Ishikawa (cell line): ENCODE data around the gene TRIB2.
A peak's percentile ranks its signal among the peaks of the same experiment; 100 is the strongest.

Source experiments
- CEBPB ChIP-seq: IDR thresholded peaks from 2 replicates; pipeline ENCODE4 v1.6.1; 2012
- CREB1 ChIP-seq: IDR thresholded peaks from 2 replicates; pipeline ENCODE4 v1.6.1; 2012; ENCODE audit warnings: low read depth
- EGR1 ChIP-seq: IDR thresholded peaks from 2 replicates; pipeline ENCODE4 v1.6.1; 2012
- EP300 ChIP-seq: IDR thresholded peaks from 2 replicates; pipeline ENCODE4 v1.6.1; 2012; ENCODE audit warnings: borderline replicate concordance
- FOXM1 ChIP-seq: IDR thresholded peaks from 2 replicates; pipeline ENCODE4 v1.6.1; 2012; ENCODE audit warnings: low read depth, borderline replicate concordance
- NFIC ChIP-seq: IDR thresholded peaks from 2 replicates; pipeline ENCODE4 v1.6.1; 2012
- RAD21 ChIP-seq: IDR thresholded peaks from 2 replicates; pipeline ENCODE4 v1.6.1; 2012; ENCODE audit warnings: low read depth
- TAF1 ChIP-seq: IDR thresholded peaks from 2 replicates; pipeline ENCODE4 v1.6.1; 2012; ENCODE audit warnings: low read depth, mild to moderate bottlenecking
- TCF12 ChIP-seq: IDR thresholded peaks from 2 replicates; pipeline ENCODE4 v1.6.1; 2012; ENCODE audit warnings: low read depth
- TEAD4 ChIP-seq: IDR thresholded peaks from 2 replicates; pipeline ENCODE4 v1.6.1; 2012
- YY1 ChIP-seq: IDR thresholded peaks from 2 replicates; pipeline ENCODE4 v1.6.1; 2012; ENCODE audit warnings: low read depth
- ZBTB7A ChIP-seq: IDR thresholded peaks from 2 replicates; pipeline ENCODE4 v1.6.1; 2012; ENCODE audit warnings: low read depth
- TF ChIP-seq, protein P1 (sequence below): IDR thresholded peaks from 2 replicates; pipeline ENCODE4 v1.6.1; 2012
- TF ChIP-seq, protein P2 (sequence below): IDR thresholded peaks from 2 replicates; pipeline ENCODE4 v1.6.1; 2012
- TF ChIP-seq, protein P3 (sequence below): IDR thresholded peaks from 2 replicates; pipeline ENCODE4 v1.6.1; 2012; ENCODE audit warnings: low read depth, mild to moderate bottlenecking

Gene TRIB2

DNA sequence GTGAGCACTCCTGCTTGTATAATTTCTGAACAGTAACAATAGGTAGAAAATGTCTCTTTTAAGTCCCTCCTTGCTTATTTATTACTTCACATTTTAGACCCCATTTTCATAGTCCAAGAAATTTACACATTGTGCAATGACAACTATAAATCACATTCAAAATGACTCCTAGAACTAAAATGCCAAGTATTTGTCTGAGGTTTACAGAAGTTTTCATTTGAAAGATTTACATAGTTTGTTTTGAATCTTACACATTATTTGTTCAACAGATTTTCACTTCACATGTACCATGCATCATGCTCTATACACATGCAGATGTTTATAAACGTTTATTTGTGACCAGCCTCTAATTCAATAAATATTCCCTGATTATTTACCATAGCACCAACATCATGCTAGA is 15.7 kb upstream of the TRIB2 start:
- 0 out of 2 replicates have a peak, but pooled peaks have one; percentile 16 for TF ChIP-seq CEBPB
- TF ChIP-seq ZBTB7A: no peak

DNA sequence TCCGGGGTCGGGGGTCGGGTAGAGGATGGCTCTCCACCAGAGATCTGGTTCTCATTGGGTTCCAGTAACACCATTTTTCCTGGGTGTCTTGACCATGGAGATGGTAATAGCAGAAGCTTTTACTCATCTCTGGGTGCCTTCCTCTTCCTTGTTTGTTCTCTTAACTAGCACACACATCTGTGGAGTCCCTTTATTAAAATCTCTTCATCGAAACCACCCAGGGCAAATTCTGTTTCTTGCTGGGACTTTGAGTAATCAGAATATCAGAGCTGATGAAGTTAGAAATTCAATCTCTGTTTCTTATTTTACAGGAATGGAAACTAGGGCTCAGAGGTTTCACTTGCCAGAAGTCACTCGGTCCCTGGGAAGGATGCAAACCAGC is 15.0 kb upstream of the TRIB2 start:
- no peak for TF ChIP-seq YY1
- no peak for TF ChIP-seq RAD21
- TF ChIP-seq, protein P1, sequence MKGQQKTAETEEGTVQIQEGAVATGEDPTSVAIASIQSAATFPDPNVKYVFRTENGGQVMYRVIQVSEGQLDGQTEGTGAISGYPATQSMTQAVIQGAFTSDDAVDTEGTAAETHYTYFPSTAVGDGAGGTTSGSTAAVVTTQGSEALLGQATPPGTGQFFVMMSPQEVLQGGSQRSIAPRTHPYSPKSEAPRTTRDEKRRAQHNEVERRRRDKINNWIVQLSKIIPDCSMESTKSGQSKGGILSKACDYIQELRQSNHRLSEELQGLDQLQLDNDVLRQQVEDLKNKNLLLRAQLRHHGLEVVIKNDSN: no peak
- TF ChIP-seq CEBPB: no peak
- TF ChIP-seq, protein P2, sequence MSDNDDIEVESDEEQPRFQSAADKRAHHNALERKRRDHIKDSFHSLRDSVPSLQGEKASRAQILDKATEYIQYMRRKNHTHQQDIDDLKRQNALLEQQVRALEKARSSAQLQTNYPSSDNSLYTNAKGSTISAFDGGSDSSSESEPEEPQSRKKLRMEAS: no peak
- TF ChIP-seq NFIC: no peak
- no peak for TF ChIP-seq FOXM1
- TF ChIP-seq CREB1: no peak
- TF ChIP-seq EGR1: no peak
- TF ChIP-seq, protein P3, sequence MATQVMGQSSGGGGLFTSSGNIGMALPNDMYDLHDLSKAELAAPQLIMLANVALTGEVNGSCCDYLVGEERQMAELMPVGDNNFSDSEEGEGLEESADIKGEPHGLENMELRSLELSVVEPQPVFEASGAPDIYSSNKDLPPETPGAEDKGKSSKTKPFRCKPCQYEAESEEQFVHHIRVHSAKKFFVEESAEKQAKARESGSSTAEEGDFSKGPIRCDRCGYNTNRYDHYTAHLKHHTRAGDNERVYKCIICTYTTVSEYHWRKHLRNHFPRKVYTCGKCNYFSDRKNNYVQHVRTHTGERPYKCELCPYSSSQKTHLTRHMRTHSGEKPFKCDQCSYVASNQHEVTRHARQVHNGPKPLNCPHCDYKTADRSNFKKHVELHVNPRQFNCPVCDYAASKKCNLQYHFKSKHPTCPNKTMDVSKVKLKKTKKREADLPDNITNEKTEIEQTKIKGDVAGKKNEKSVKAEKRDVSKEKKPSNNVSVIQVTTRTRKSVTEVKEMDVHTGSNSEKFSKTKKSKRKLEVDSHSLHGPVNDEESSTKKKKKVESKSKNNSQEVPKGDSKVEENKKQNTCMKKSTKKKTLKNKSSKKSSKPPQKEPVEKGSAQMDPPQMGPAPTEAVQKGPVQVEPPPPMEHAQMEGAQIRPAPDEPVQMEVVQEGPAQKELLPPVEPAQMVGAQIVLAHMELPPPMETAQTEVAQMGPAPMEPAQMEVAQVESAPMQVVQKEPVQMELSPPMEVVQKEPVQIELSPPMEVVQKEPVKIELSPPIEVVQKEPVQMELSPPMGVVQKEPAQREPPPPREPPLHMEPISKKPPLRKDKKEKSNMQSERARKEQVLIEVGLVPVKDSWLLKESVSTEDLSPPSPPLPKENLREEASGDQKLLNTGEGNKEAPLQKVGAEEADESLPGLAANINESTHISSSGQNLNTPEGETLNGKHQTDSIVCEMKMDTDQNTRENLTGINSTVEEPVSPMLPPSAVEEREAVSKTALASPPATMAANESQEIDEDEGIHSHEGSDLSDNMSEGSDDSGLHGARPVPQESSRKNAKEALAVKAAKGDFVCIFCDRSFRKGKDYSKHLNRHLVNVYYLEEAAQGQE: no peak
- no peak for TF ChIP-seq TEAD4
- no peak for TF ChIP-seq EP300
- TF ChIP-seq TAF1: no peak

DNA sequence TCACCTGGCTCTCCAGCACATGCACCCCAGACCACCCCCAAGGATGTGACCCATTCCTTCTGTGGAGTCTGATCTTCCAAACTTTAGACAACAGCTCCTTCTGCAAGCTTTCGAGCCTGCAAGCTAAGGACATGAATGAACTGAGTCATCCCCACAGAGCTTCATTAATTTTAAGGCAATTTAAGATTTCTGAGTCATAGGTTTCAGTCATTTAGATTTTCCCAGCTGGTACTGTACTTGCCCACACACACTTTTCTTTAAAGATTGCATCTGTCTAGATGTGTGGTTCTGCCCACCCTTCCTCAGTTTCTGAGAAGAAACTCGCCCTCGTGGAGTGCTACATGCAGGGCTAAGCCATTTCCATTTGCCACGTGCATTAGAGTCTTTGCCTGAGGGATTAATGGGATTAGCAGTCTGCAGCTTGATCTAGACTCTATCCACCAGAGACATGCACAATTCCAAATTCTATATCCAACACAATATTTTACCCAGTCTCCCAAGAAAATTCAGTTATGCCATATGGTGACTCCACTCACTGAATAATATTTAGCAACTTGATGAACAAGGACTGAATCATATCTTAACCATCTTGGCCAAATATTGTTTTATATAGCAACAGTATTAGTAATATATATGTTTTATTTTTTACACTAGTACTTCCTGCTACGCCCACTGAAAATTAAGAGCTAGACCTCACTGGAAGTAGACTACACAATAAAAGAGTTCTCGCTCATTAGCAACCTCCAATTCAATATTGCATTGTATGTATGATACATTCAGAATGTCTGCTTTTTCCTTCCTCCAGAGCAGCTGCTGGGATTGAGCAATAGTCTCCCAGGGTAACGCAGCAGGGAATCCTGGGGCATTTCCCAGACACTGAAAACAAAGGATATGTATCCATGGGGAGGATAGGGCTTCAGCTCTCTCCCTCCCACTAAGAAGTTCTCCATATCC is 14.3 kb upstream of the TRIB2 start:
- TF ChIP-seq FOXM1: no peak
- TF ChIP-seq TEAD4: no peak
- TF ChIP-seq ZBTB7A: no peak
- peak; percentile 98 for TF ChIP-seq CEBPB
- TF ChIP-seq, protein P1: no peak
- TF ChIP-seq RAD21: no peak
- no peak for TF ChIP-seq NFIC
- TF ChIP-seq TAF1: no peak
- TF ChIP-seq, protein P2: no peak
- TF ChIP-seq CREB1: no peak
- TF ChIP-seq TCF12: peak; percentile 33; the same call in 1 of the 2 replicates
- TF ChIP-seq EGR1: no peak
- TF ChIP-seq YY1: no peak

DNA sequence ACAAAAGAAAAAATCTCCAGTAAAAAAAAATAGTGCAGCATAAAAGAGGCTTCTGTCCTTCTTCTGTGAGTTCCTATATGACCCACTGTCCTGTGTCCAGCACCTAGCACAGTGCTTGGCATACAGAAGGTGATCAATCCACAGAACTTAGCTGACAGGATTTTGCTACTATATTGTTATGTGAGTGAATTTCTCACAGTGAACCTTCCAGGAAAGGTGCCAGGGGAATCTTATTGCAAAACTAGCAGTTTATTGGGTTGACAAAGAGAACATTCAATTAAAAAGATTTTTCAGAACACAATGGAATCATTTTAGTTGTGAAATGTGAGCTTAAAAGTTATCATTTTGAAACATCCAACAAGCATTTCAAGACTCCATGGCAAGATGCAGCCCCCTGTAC is 12.4 kb upstream of the TRIB2 start:
- TF ChIP-seq EP300 (no peak), TEAD4 (no peak), YY1 (no peak)
- TF ChIP-seq, protein P2: no peak

DNA sequence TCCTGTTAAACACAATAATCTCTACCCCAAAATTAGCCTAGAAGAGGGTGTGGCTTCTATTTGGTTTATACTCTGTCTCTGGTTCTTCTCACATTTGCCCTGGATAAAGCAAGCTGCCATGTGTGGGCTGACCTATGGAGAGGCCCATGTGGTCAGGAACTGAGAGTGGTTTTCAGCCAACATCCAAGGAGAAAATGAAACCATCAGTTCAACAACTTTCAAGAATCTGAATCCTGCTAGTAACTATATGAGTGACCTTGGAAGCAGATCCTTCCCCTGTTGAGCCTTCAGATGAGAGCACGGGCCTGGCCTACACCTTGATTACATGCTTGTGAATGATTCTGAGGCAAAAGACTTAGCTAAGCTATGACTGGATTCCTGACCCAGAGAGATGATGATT is 11.5 kb upstream of the TRIB2 start:
- TF ChIP-seq FOXM1 (no peak), CREB1 (no peak), EGR1 (no peak), TEAD4 (no peak), TCF12 (no peak)

DNA sequence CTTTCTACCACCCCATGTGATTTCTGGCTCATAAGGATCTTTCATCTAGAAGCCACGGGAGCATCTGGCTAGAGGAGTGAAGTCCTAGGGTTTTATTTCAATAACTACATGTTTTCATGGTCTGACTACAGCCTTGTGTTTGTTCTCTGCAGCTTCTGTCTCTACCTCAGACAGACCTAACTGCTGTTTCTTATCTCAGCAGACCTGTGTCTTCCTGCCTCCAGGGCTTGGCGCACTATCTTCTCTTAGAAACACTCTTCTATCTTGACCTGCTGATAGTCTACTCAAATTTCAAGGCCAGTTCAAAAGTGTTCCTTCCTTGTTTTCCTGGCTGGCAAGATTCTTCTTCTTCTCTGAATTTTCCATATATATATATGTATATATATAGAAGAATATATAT is 11.0 kb upstream of the TRIB2 start:
- TF ChIP-seq EP300 (no peak), ZBTB7A (no peak), YY1 (no peak), TEAD4 (no peak), EGR1 (no peak), NFIC (no peak), CREB1 (no peak), FOXM1 (no peak), CEBPB (no peak), TAF1 (no peak), RAD21 (no peak), TCF12 (no peak)
- TF ChIP-seq, protein P2: no peak
- TF ChIP-seq, protein P3: no peak
- TF ChIP-seq, protein P1: no peak
